ENCODE results near the gene PAWR. TPM values are rescaled to one million over a fixed set of nuclear protein-coding genes. Genes with fewer than 3 reads are reported as not detected.

Gene PAWR
- total and polyA plus RNA-seq, 2 of the 13 experiments (the other 11 are each of a cell fraction or from before 2014, with no cell fraction given), result 29.1 to 36.1 TPM

GRCh38 chr12:79615596-79616560 lies 74.9 kb downstream of the PAWR start:
- FAIRE-seq, result no peak
- POLR2A ChIA-PET, result no interaction called here
- intact Hi-C loops (cut with micrococcal nuclease; ENCODE audit: unreplicated experiment), result no loop called here

More at GRCh38 chr12:79615596-79616560, 74.9 kb downstream of the PAWR start:
- Histone ChIP-seq H3K27ac (ENCODE audit: extremely low read length, insufficient read depth, low read length) (no peak overlapping the region), H3K4me3 (replicated peaks in 1 of 3; ENCODE audit: insufficient read depth in 1 of 3, low read depth in 2 of 3, low read length in 3 of 3) (no peak overlapping the region), H3K79me2 (ENCODE audit: insufficient read depth, low read length) (peaks cover 18% of the 10 kb centered on the region), H2AFZ (ENCODE audit: low read length) (no peak overlapping the region), H3K4me1 (ENCODE audit: insufficient read depth, low read length) (no peaks in the 10 kb centered on the region), H3K9me3 (ENCODE audit: low read length) (no peaks in the 10 kb centered on the region), H3K9ac (ENCODE audit: insufficient read depth, low read depth, low read length) (no peak overlapping the region), H3K36me3 (replicated peaks in 1 of 2; ENCODE audit: control insufficient read depth in 1 of 2, insufficient read depth in 2 of 2, low read length in 2 of 2) (peaks cover 20 to 27% of the 10 kb centered on the region in 2 experiments), H4K20me1 (ENCODE audit: insufficient read depth, low read length) (peaks cover 8% of the 10 kb centered on the region; the same call in 1 of the 2 replicates), H3K27me3 (ENCODE audit: control insufficient read depth in 1 of 2, insufficient read depth in 2 of 2, low read length in 2 of 2) (no peaks in the 10 kb centered on the region), H3K4me2 (ENCODE audit: low read depth, low read length) (no peak overlapping the region)
- ATAC-seq, result no peak
- BruUV-seq (replicated peaks), result no TSS peak
- CTCF ChIA-PET (ENCODE audit: low intra/inter-chr PET ratio, low total read pairs), result no interaction called here
- 93% methylated on average over 7 of the region's 7 CpGs for WGBS (ENCODE audit: low lambda C conversion rate)
- in situ Hi-C loops (cut with HindIII; ENCODE audit: extremely low pct_ligation_motif_present, low pct_unique_long_range_greater_than_20kb), result no loop called here
- TF ChIP-seq GATAD2A (CRISPR knock-in tag; IDR thresholded peaks at IDR 0.05), result no peak
- TF ChIP-seq, protein P1, sequence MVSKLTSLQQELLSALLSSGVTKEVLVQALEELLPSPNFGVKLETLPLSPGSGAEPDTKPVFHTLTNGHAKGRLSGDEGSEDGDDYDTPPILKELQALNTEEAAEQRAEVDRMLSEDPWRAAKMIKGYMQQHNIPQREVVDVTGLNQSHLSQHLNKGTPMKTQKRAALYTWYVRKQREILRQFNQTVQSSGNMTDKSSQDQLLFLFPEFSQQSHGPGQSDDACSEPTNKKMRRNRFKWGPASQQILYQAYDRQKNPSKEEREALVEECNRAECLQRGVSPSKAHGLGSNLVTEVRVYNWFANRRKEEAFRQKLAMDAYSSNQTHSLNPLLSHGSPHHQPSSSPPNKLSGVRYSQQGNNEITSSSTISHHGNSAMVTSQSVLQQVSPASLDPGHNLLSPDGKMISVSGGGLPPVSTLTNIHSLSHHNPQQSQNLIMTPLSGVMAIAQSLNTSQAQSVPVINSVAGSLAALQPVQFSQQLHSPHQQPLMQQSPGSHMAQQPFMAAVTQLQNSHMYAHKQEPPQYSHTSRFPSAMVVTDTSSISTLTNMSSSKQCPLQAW (CRISPR knock-in tag; IDR thresholded peaks at IDR 0.05), result no peak
- peak in 1 of 2 experiments; percentile 61; a peak in 2 of 4 replicates for TF ChIP-seq MAFK (conservative IDR thresholded peaks at IDR 0.05 in 1 of 2, IDR thresholded peaks at IDR 0.05 in 1 of 2; ENCODE audit: low read length in 2 of 2)
- no peak for TF ChIP-seq RFX5 (IDR thresholded peaks at IDR 0.05; ENCODE audit: low read depth, low read length)
- no peak for TF ChIP-seq ZNF432 (CRISPR knock-in tag; IDR thresholded peaks at IDR 0.05; ENCODE audit: borderline replicate concordance)
- no peak for TF ChIP-seq SNAI1 (CRISPR knock-in tag; IDR thresholded peaks at IDR 0.05; ENCODE audit: borderline replicate concordance)
- no peak for TF ChIP-seq ZFY (CRISPR knock-in tag; IDR thresholded peaks at IDR 0.05)
- no peak for TF ChIP-seq GLI4 (CRISPR knock-in tag; IDR thresholded peaks at IDR 0.05; ENCODE audit: borderline replicate concordance)
- TF ChIP-seq ZFP36L1 (CRISPR knock-in tag; IDR thresholded peaks at IDR 0.05), result no peak
- DNase-seq (ENCODE audit: low spot score), result no peak
